ENCODE data around the gene CCSER1. TPM values are rescaled to one million over a fixed set of nuclear protein-coding genes. Genes with fewer than 3 reads are reported as not detected.

CCSER1 gene
- total RNA-seq, 1 donor from 2014 or later = 20.1 TPM

GRCh38 chr4:91592125-91592524 is 1464.9 kb downstream of the CCSER1 start:
- no peak for TF ChIP-seq CTCF (IDR thresholded peaks at IDR 0.05)
- no peak overlapping the region for H3K4me3 Mint-ChIP-seq
- peaks cover 2% of the 10 kb centered on the region for H3K9me3 Mint-ChIP-seq
- intact Hi-C loops (cut with micrococcal nuclease) = no loop called here
- ChIA-PET POLR2A (no interaction called here), CTCF (no interaction called here)
- ATAC-seq (ENCODE audit: low read depth) (no peak), DNase-seq (no peak)
- H3K27me3 Mint-ChIP-seq = no peaks in the 10 kb centered on the region
- no peaks in the 10 kb centered on the region for H3K4me1 Mint-ChIP-seq
- H3K36me3 Mint-ChIP-seq (ENCODE audit: low read depth) = no peaks in the 10 kb centered on the region
- H3K27ac Mint-ChIP-seq = no peak overlapping the region

- no peaks in the 10 kb centered on the region for H3K36me3 Mint-ChIP-seq (ENCODE audit: low read depth)
- no peak overlapping the region for H3K4me3 Mint-ChIP-seq
These were observed 1469.5 kb downstream of the CCSER1 start for GRCh38 chr4:91596718-91597117.

GRCh38 chr4:91598696-91599095 is 1471.5 kb downstream of the CCSER1 start:
- CTCF ChIA-PET = no interaction called here
- intact Hi-C loops (cut with micrococcal nuclease) = no loop called here

More at GRCh38 chr4:91596718-91597117, 1469.5 kb downstream of the CCSER1 start:
- no peak for TF ChIP-seq CTCF (IDR thresholded peaks at IDR 0.05)
- no peak overlapping the region for H3K27ac Mint-ChIP-seq
- H3K4me1 Mint-ChIP-seq = no peaks in the 10 kb centered on the region
- CTCF ChIA-PET = no interaction called here
- DNase-seq = no peak
- H3K27me3 Mint-ChIP-seq = no peaks in the 10 kb centered on the region
- peaks cover 2% of the 10 kb centered on the region for H3K9me3 Mint-ChIP-seq
- intact Hi-C loops (cut with micrococcal nuclease) = no loop called here
- no peak for ATAC-seq (ENCODE audit: low read depth)
- POLR2A ChIA-PET = no interaction called here

GRCh38 chr4:91600301-91600700 is 1473.1 kb downstream of the CCSER1 start:
- no peak for ATAC-seq (ENCODE audit: low read depth)
- CTCF ChIA-PET = no interaction called here
- DNase-seq = no peak
- no peaks in the 10 kb centered on the region for H3K27me3 Mint-ChIP-seq
- no peaks in the 10 kb centered on the region for H3K4me1 Mint-ChIP-seq
- TF ChIP-seq CTCF (IDR thresholded peaks at IDR 0.05) = no peak
- no peak overlapping the region for H3K27ac Mint-ChIP-seq
- intact Hi-C loops (cut with micrococcal nuclease) = no loop called here
- POLR2A ChIA-PET = no interaction called here
- no peaks in the 10 kb centered on the region for H3K9me3 Mint-ChIP-seq
- no peak overlapping the region for H3K4me3 Mint-ChIP-seq
- H3K36me3 Mint-ChIP-seq (ENCODE audit: low read depth) = no peaks in the 10 kb centered on the region

More at GRCh38 chr4:91598696-91599095, 1471.5 kb downstream of the CCSER1 start:
- Mint-ChIP-seq H3K9me3 (no peaks in the 10 kb centered on the region), H3K4me3 (no peak overlapping the region), H3K27me3 (no peaks in the 10 kb centered on the region), H3K36me3 (ENCODE audit: low read depth) (no peaks in the 10 kb centered on the region), H3K27ac (no peak overlapping the region), H3K4me1 (no peaks in the 10 kb centered on the region)
- DNase-seq = no peak
- TF ChIP-seq CTCF (IDR thresholded peaks at IDR 0.05) = no peak
- no peak for ATAC-seq (ENCODE audit: low read depth)
- POLR2A ChIA-PET = no interaction called here

- H3K9me3 Mint-ChIP-seq = no peaks in the 10 kb centered on the region
- no peaks in the 10 kb centered on the region for H3K36me3 Mint-ChIP-seq (ENCODE audit: low read depth)
- CTCF ChIA-PET = no interaction called here
- ATAC-seq (ENCODE audit: low read depth) = no peak
- no peak for TF ChIP-seq CTCF (IDR thresholded peaks at IDR 0.05)
- intact Hi-C loops (cut with micrococcal nuclease) = no loop called here
- no peaks in the 10 kb centered on the region for H3K4me1 Mint-ChIP-seq
- H3K27me3 Mint-ChIP-seq = no peaks in the 10 kb centered on the region
- no peak for DNase-seq
- no peak overlapping the region for H3K27ac Mint-ChIP-seq
- POLR2A ChIA-PET = no interaction called here
- H3K4me3 Mint-ChIP-seq = no peak overlapping the region
These were observed 1474.2 kb downstream of the CCSER1 start for GRCh38 chr4:91601401-91601800.
